HG02981 (cell line): ENCODE data around the gene RTF1.
"Not testable (repeated sequence)": the region's sequence is repeated elsewhere in the genome, so short reads cannot be mapped to it uniquely, and the experiment has no call there.

Experiments used
- ATAC-seq: cut with Tn5 transposase; IDR thresholded peaks from one replicate; pipeline ENCODE4 v1.9.1; 2021; ENCODE audit warnings: mild to moderate bottlenecking, moderate library complexity; ENCODE audit not compliant: unreplicated experiment

The RTF1 gene

DNA sequence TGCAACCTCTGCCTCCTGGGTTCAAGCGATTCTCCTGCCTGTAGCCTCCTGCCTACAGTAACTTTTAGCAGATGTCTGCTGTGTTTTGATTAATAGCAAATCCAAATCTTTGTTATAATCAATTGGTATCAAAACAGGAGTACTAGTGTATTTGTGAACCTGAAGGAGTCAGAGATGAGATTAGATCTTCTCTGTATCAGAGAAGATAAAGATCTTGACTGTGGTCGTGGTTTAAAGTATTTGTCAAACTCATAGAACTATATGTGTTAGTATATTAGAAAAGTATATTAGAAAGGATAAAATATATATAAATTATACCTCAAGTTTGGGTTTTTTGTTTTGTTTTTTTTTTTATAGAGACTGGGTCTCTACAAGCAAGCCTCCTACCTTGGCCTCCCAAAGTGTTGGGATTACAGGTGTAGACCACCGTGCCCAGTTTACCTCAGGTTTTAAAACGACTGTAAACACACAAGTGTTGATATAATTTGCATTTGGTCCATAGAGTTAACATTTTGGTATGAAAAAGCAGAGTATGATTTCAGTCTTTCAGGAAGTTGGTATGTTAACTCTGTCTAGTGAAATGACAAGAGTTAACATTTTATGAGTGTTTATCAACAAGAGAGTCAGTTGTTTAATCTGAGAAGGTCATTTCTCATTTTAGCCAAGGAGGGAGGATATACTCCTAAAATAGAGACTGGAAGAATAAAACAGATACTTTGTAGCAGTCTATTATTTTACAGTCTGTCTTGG, 18.3 kb downstream of the RTF1 start:
- ATAC-seq: no peak

DNA sequence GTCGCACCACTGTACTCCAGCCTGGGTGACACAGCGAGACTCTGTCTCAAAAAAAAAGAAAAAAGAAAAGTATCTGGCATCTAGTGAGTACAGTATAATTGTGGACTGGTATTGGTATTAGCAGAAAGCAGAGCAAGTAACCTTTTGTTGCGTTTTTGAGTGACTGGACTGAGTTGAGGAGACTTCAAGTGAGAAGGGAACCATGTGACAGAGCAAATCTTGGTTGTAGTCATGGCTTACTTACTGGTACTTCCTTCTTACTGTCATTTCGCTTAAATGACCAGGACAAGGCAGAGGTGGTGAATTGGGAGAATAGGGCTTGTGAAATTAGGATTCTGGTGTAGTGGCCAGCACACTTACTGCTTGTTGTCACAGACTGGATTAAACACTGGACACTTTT, 20.6 kb downstream of the RTF1 start:
- ATAC-seq: no peak

GRCh38 chr15:41438206-41438605, 21.3 kb downstream of the RTF1 start:
- ATAC-seq: no peak

- ATAC-seq: not testable (repeated sequence)
Observed at GRCh38 chr15:41438745-41439144, 21.9 kb downstream of the RTF1 start.

DNA sequence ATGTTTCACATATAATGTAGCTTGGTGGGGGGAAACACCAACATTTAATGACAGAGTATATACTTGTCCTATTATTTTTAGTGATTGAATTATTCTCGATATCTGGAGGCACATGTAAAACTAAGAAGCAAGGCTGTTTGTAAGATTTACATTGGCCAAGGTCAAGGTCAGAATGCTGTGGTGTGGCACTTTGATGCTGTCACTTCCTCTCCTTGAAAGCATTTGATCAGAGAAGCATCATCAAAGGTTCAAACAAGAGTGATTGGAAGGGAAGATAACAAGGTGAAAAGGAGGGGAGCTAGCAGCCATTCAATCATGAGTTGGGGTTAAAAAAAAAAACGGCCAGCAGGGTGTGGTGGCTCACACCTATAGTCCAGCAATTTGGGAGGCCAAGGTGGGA, 26.4 kb downstream of the RTF1 start:
- ATAC-seq: no peak

DNA sequence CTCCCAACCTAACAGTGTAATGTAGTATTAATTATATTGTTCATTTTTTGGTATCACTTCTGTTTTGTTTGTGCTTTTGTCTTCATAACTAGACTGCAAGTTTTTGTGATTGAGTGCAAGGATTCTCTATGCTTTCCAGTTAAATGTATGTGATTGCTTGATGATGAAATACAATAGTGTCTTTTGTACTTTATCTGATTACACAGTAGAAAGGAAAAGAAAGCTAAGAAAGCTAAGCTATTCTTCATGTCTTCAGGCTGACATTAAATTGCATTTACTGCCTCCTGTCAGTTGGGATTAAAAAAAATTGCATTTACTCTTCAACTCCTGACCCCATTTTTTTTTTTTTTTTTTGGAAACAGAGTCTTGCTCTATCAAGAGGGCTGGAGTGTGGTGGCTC, 28.5 kb downstream of the RTF1 start:
- no peak for ATAC-seq

GRCh38 chr15:41462084-41462795, 45.3 kb downstream of the RTF1 start:
- no peak for ATAC-seq

GRCh38 chr15:41464889-41465580, 48.1 kb downstream of the RTF1 start:
- no peak for ATAC-seq

DNA sequence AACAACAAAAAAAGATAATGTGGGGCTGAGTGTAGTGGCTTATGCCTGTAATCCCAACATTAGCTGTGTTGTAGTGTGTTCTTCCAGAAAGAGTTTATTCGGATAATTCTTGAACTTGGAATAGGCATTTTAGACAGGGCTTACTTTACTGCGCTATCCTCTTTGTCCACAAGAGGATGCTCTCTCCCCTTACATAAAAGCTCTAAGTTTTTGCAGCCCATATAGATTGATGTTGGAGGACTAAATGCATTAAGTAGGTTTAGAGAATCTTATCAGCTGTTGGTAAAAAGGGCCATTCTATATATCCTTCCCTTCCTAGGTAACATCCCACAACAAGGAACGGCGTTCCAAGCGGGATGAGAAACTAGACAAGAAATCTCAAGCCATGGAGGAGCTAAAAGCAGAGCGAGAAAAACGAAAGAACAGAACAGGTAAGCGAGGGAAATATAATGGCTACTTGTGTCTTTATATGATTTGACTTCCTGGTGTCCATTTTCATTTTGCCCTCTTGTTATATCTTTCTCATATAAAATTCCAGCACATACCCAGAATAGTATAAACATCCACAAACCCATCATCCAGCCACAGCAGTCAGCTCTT, 49.0 kb downstream of the RTF1 start:
- ATAC-seq: no peak

DNA sequence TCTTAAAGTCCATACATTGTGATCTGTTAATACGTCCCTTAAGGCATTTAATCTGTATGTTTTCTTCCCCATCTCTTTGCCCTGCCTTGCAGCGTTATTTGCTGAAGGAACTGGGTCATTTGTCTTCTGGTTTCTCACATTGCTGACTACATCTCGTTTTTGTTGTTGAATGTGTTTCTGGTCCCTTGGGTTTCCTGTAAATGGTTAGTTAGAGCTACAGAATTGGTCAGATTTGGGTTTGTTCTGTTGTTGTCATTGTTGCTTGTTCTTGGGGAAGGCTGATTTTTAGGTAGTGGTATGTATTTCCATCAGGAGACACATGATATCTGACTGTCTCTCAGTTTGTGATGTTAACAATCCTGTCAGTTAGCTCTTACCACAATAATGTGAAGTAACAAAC, 49.8 kb downstream of the RTF1 start:
- ATAC-seq: no peak

- not testable (repeated sequence) for ATAC-seq
Observed at GRCh38 chr15:41469644-41470043, 52.7 kb downstream of the RTF1 start.

GRCh38 chr15:41473418-41473817, 56.5 kb downstream of the RTF1 start:
- no peak for ATAC-seq

DNA sequence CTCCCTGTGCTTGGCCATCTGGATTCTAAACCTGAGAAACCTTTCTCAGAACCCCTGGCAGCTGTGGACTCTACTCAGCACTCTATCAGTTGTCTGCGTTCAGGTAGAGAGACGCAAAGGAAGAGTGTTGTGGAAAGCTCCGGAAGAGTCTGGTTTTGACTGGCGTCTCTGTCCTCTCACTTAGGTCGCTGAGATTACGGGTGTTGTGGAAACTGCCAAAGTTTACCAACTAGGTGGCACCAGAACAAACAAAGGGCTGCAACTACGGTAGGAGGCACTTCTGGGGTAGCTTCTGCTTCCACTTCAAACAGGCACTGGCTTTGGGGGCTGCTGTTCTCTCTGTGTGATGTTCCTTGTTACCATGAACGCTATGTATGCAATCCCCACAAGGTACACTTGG, 57.5 kb downstream of the RTF1 start:
- ATAC-seq: no peak

DNA sequence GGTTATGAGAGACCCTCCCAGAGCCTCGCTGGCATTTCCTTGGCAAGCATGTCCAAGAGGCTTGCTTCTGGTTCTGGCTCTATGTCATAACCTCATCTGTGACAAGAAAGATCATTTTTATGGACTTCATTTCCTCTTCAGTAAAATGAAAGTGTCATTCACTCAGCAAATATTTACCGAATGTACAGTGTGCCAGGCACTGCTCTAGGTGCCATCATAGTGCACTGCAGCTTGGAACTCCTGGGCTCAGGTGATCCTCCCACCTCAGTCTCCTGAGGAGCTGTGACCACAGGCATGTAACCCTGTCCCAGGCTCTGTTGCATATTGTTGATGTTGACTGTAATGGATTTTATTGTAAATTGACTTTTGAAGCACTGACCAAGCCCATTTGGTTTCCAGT, 58.0 kb downstream of the RTF1 start:
- ATAC-seq: no peak

- no peak for ATAC-seq
Observed at GRCh38 chr15:41476416-41477048, 59.6 kb downstream of the RTF1 start.

DNA sequence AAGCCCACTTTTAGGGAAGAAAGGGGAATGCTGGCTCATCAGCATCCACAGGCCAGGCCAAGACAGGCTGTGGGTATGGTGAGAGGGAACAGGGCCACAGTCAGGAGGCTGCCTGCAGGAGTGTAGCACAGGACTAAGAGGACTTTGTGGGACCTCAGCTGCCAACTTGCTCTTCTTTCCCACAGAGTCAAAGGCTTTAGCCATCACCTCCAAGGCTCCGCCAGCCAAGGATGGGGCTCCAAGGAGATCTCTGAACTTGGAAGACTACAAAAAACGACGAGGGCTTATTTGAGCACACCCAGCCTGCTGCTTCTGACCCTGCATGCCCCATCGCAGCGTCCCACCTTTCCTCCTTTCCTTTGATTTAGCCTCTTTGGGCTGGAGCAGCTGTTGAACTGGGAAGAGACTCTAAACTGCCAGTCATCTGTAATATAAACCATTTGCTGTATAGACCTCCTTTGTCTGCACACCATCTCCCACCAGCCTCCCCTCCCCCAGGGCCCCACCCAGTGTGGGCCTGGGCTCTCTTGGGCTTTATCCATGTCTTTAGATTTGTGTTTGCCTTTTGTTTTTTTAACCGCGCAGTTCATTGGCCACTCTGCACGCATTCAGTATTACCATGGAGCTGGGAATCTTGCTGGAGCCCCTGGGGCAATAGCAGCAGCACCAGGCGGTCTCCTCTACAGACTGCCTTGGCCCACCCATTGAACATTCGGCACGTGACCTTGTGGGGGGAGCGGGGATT, 63.7 kb downstream of the RTF1 start:
- ATAC-seq: no peak

GRCh38 chr15:41482110-41482877, 65.4 kb downstream of the RTF1 start:
- ATAC-seq: no peak

DNA sequence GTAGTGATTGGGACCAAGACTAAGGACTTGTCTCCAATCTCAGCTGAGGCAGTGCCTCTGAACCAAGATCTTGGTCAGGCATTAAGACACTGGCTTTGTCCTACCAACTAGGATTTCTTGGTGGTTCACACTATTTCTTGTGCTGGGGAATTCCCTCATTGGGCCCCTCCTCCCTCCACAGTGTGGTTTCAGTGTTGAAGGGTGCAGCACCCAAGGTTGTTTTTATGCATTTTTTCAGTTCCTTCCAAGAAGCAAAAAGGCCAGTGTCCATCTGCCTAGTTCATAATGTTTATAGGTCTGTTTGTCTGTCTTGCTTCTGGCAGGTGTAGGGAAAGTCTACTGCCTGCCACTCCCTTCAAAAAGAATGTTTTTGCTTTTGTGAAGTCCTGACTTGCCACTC, 66.2 kb downstream of the RTF1 start:
- ATAC-seq: no peak

DNA sequence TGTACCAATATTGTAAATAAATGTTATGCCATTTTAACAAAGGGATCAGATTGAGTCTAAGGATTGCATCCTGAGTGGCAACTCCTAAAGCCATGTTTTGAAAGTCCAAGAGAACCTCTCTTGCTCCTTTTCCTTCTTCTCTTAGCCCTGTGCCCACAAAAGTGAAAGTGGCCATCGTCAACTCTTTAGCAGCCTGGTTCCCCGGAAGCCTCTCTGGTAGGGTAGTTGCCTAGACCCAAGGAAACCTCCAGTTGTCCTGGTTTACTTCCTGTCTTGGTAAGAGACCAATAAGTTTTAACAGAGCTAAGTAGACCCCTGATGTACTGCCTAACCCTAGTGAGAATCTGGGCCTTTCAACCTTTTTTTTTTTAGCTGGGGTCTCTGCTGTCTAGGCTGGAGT, 66.6 kb downstream of the RTF1 start:
- no peak for ATAC-seq
